Loucy (cell line): ENCODE results near the gene AGK.

Source experiments
- H2AFZ ChIP-seq: fragments of 200-600 bp; sonication (generic); 2 replicates; pipeline ENCODE4 v1.6.0; 2016; ENCODE audit warnings: antibody characterized with exemption, mild to moderate bottlenecking, low read length, moderate library complexity
- H3F3A ChIP-seq: fragments of 200-600 bp; 2 replicates; pipeline ENCODE4 v1.6.0; 2016; ENCODE audit warnings: antibody characterized with exemption, low read depth, mild to moderate bottlenecking
- H3K27me3 ChIP-seq: fragments of 200-600 bp; sonication (generic); 2 replicates; pipeline ENCODE4 v1.6.1; 2014; ENCODE audit warnings: low read length, mild to moderate bottlenecking; ENCODE audit not compliant: insufficient read depth, poor library complexity, severe bottlenecking
- H3K36me3 ChIP-seq: fragments of 200-600 bp; sonication (generic); 2 replicates; pipeline ENCODE4 v1.6.1; 2016; ENCODE audit warnings: low read length; ENCODE audit not compliant: insufficient read depth
- H3K4me1 ChIP-seq: fragments of 200-600 bp; sonication (generic); 2 replicates; pipeline ENCODE4 v1.5.1; 2014; ENCODE audit warnings: low read length, mild to moderate bottlenecking; ENCODE audit not compliant: insufficient read depth, poor library complexity, severe bottlenecking
- H3K4me2 ChIP-seq: fragments of 200-600 bp; sonication (generic); 2 replicates; pipeline ENCODE4 v1.6.0; 2014; ENCODE audit warnings: antibody characterized with exemption, low read length, low read depth, mild to moderate bottlenecking; ENCODE audit not compliant: poor library complexity, severe bottlenecking
- H3K4me3 ChIP-seq: fragments of 200-600 bp; sonication (generic); 2 replicates; pipeline ENCODE4 v1.5.1; 2014; ENCODE audit warnings: low read length, mild to moderate bottlenecking, mixed read lengths; ENCODE audit not compliant: poor library complexity, severe bottlenecking
- H3K79me2 ChIP-seq: fragments of 200-600 bp; sonication (generic); 2 replicates; pipeline ENCODE4 v1.6.1; 2014; ENCODE audit warnings: low read length; ENCODE audit not compliant: insufficient read depth
- H3K9ac ChIP-seq: fragments of 200-600 bp; sonication (generic); 2 replicates; pipeline ENCODE4 v1.6.0; 2014; ENCODE audit warnings: mild to moderate bottlenecking, low read depth, low read length, moderate library complexity; ENCODE audit not compliant: poor library complexity, severe bottlenecking
- H3K9me2 ChIP-seq: fragments of 200-600 bp; sonication (generic); replicated peaks from 2 replicates; pipeline ENCODE4 v1.6.1; 2016; ENCODE audit warnings: low read depth, low read length, mixed read lengths
- H3K9me3 ChIP-seq: fragments of 200-600 bp; sonication (generic); 2 replicates; pipeline ENCODE4 v1.6.1; 2014; ENCODE audit warnings: mild to moderate bottlenecking, antibody characterized with exemption, low read length, low read depth; ENCODE audit not compliant: insufficient read depth
- H4K20me1 ChIP-seq: fragments of 200-600 bp; sonication (generic); 2 replicates; pipeline ENCODE4 v1.6.0; 2014; ENCODE audit warnings: antibody characterized with exemption, low read length, mild to moderate bottlenecking; ENCODE audit not compliant: insufficient read depth, poor library complexity, severe bottlenecking
- EZH2phosphoT487 ChIP-seq: fragments of 200-600 bp; IDR thresholded peaks from 2 replicates; pipeline ENCODE4 v1.6.1; 2018; ENCODE audit warnings: antibody characterized with exemption, mild to moderate bottlenecking, moderate library complexity, borderline replicate concordance
- TF ChIP-seq, protein P1 (sequence below): fragments of 200-600 bp; sonication (generic); conservative IDR thresholded peaks from 2 replicates; pipeline ENCODE4 v1.5.1; 2014; ENCODE audit warnings: mild to moderate bottlenecking, antibody characterized with exemption, low read length

AGK gene

GRCh38 chr7:141572175-141572574 is 21.0 kb downstream of the AGK start:
- no peak for TF ChIP-seq EZH2phosphoT487
- TF ChIP-seq, protein P1, sequence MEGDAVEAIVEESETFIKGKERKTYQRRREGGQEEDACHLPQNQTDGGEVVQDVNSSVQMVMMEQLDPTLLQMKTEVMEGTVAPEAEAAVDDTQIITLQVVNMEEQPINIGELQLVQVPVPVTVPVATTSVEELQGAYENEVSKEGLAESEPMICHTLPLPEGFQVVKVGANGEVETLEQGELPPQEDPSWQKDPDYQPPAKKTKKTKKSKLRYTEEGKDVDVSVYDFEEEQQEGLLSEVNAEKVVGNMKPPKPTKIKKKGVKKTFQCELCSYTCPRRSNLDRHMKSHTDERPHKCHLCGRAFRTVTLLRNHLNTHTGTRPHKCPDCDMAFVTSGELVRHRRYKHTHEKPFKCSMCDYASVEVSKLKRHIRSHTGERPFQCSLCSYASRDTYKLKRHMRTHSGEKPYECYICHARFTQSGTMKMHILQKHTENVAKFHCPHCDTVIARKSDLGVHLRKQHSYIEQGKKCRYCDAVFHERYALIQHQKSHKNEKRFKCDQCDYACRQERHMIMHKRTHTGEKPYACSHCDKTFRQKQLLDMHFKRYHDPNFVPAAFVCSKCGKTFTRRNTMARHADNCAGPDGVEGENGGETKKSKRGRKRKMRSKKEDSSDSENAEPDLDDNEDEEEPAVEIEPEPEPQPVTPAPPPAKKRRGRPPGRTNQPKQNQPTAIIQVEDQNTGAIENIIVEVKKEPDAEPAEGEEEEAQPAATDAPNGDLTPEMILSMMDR: no peak
- Histone ChIP-seq H4K20me1 (no peaks in the 10 kb centered on the region), H2AFZ (no peak overlapping the region), H3K4me1 (no peaks in the 10 kb centered on the region), H3K4me2 (no peak overlapping the region), H3K79me2 (no peaks in the 10 kb centered on the region), H3K9ac (no peak overlapping the region), H3K36me3 (peaks cover 15% of the 10 kb centered on the region; the same call in 1 of the 2 replicates), H3K9me2 (no peaks in the 10 kb centered on the region), H3F3A (no peaks in the 10 kb centered on the region), H3K4me3 (no peak overlapping the region), H3K27me3 (no peaks in the 10 kb centered on the region), H3K9me3 (no peaks in the 10 kb centered on the region)

DNA sequence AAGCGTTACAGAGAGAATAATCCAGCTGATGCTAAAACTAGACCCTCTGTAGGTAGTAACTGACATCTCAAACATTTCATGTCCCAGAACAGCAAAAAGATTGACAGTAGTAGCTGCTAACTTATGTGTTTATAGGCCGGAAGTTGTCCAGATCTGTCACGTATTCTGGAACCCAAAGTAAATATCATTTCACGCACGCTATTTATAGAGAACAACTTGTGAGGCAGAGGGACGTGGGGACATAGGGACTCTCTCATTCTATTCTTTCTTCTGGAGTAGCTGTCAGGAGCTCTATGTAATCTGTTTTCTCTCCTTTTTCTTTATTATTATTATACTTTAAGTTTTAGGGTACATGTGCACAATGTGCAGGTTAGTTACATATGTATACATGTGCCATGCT is 22.3 kb downstream of the AGK start:
- Histone ChIP-seq H3K79me2 (no peaks in the 10 kb centered on the region), H2AFZ (no peak overlapping the region), H4K20me1 (no peaks in the 10 kb centered on the region), H3K9me2 (no peaks in the 10 kb centered on the region), H3F3A (no peaks in the 10 kb centered on the region), H3K27me3 (no peaks in the 10 kb centered on the region), H3K4me2 (no peak overlapping the region), H3K4me3 (no peak overlapping the region), H3K9ac (no peak overlapping the region), H3K36me3 (peaks cover 15% of the 10 kb centered on the region; the same call in 1 of the 2 replicates), H3K4me1 (no peaks in the 10 kb centered on the region), H3K9me3 (no peaks in the 10 kb centered on the region)
- TF ChIP-seq, protein P1: no peak
- TF ChIP-seq EZH2phosphoT487: no peak

DNA sequence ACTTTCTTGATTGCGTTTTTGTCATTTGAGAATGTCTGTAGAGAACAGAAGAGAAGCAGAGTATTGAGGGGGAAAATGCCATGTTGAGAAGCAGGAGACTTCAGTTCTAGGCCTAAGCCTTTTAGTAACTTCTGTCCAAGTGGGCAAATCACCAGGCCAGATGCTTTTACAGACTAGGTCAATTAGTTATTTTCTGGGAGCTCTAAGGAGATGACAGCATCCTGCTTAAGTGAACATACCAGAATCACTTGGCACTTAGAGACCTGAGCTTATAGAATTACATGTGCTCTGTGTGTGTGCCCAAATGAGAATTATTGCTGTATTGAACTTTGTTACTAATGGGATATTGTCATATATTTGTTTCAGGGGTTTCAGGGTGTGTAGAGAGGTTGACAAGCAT is 24.0 kb downstream of the AGK start:
- no peak for TF ChIP-seq EZH2phosphoT487
- TF ChIP-seq, protein P1: no peak
- Histone ChIP-seq H3K9me2 (no peaks in the 10 kb centered on the region), H3K36me3 (peaks cover 11% of the 10 kb centered on the region; the same call in 1 of the 2 replicates)

More for the DNA sequence above, 24.0 kb downstream of the AGK start:
- Histone ChIP-seq H3K4me2 (no peak overlapping the region), H3K4me1 (no peaks in the 10 kb centered on the region), H3K27me3 (no peaks in the 10 kb centered on the region), H3K79me2 (no peaks in the 10 kb centered on the region), H2AFZ (no peak overlapping the region), H3K9ac (no peak overlapping the region), H3K4me3 (no peak overlapping the region), H3F3A (no peaks in the 10 kb centered on the region), H3K9me3 (no peaks in the 10 kb centered on the region; the same call in 1 of the 2 replicates), H4K20me1 (no peaks in the 10 kb centered on the region)
